Measurements from ENCODE around the gene TTC23L.

Gene TTC23L

DNA sequence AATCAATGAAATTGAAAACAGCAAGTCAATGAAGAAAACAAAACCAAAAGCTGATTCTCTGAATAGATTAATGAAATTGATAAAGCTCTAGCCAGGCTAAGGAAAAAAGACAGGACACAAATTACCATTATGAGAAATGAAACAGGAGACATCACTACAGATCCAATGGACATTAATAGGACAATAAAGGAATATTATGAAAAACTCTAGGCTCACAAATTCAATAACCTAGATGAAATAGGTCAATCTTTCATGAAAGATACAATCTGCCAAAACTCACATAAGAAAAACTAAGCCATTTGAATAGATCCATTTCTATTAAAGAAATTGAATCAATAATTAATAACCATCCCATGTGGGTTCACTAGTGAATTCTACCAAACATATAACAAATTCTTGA is 37.3 kb downstream of the TTC23L start:
- no peak overlapping the region for H2BK120ac ChIP-seq (ENCODE audit: low read depth, low read length)
- no peak overlapping the region for H3K27ac ChIP-seq (replicated peaks; ENCODE audit: low read length)
- no peak overlapping the region for H3K4ac ChIP-seq (ENCODE audit: low read length)
- no peak overlapping the region for H3K14ac ChIP-seq (ENCODE audit: low read length)
- no peaks in the 10 kb centered on the region for H3K4me1 ChIP-seq (ENCODE audit: control insufficient read depth in 2 of 2, insufficient read depth in 1 of 2, low read depth in 1 of 2, low read length in 2 of 2)
- no peak overlapping the region for H2AFZ ChIP-seq (ENCODE audit: low read length)
- no peak overlapping the region for H4K91ac ChIP-seq (ENCODE audit: low read depth, low read length, poor library complexity)
- H3K4me3 ChIP-seq (ENCODE audit: low read length in 2 of 2), result no peak overlapping the region
- no peak overlapping the region for H2BK12ac ChIP-seq (ENCODE audit: low read length)
- H3K9ac ChIP-seq (ENCODE audit: low read depth, low read length, poor library complexity), result no peak overlapping the region
- no peaks in the 10 kb centered on the region for H3K27me3 ChIP-seq (ENCODE audit: control insufficient read depth in 3 of 3, insufficient read depth in 3 of 3, low read depth in 1 of 3, low read length in 3 of 3)
- no peak overlapping the region for H2AK5ac ChIP-seq (ENCODE audit: low read depth, low read length)
- H3K23ac ChIP-seq (ENCODE audit: low read depth, low read length, poor library complexity), result no peak overlapping the region
- no peak overlapping the region for H3K4me2 ChIP-seq (ENCODE audit: insufficient read depth, low read length, poor library complexity, severe bottlenecking)
- no peaks in the 10 kb centered on the region for H3K79me1 ChIP-seq (ENCODE audit: low read depth, low read length)
- no peak overlapping the region for H2BK15ac ChIP-seq (ENCODE audit: low read length)
- no peaks in the 10 kb centered on the region for H3K36me3 ChIP-seq (replicated peaks in 1 of 2; ENCODE audit: control insufficient read depth in 2 of 2, insufficient read depth in 2 of 2, low read length in 2 of 2)
- no peak overlapping the region for H3K18ac ChIP-seq (ENCODE audit: low read length)
- peaks cover 0 to 9% of the 10 kb centered on the region in 2 donors for H3K9me3 ChIP-seq (replicated peaks in 1 of 2; ENCODE audit: control insufficient read depth in 2 of 2, insufficient read depth in 1 of 2, low read depth in 1 of 2, low read length in 2 of 2)
- H2BK5ac ChIP-seq (ENCODE audit: low read length), result no peak overlapping the region
- no peak for DNase-seq (ENCODE audit: low spot score)
- no peak overlapping the region for H4K8ac ChIP-seq (ENCODE audit: low read depth, low read length)

DNA sequence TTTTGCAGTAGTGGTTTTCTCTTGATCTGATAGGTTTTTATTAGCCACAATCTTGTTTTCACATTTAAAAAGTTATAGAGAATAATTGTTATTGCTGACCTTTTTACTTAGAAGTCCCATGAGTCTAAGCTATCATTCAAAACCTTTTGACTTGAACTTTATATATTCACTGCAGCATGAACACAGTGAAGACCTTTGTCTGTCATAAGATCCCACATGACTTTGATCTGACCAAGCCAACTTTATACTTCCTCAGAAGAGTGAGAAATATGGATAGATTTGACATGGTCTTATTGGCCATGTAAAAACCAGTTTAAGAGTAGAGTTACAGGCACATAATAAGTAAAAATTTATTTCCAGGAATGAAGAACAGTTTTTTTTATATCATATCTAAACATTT is 42.3 kb downstream of the TTC23L start:
- Histone ChIP-seq H2BK120ac (ENCODE audit: low read depth, low read length) (no peak overlapping the region), H3K18ac (ENCODE audit: low read length) (no peak overlapping the region), H3K4me1 (ENCODE audit: control insufficient read depth in 2 of 2, insufficient read depth in 1 of 2, low read depth in 1 of 2, low read length in 2 of 2) (no peaks in the 10 kb centered on the region), H4K8ac (ENCODE audit: low read depth, low read length) (no peak overlapping the region), H3K4me2 (ENCODE audit: insufficient read depth, low read length, poor library complexity, severe bottlenecking) (no peak overlapping the region), H3K9me3 (replicated peaks in 1 of 2; ENCODE audit: control insufficient read depth in 2 of 2, insufficient read depth in 1 of 2, low read depth in 1 of 2, low read length in 2 of 2) (no peaks in the 10 kb centered on the region), H2BK15ac (ENCODE audit: low read length) (no peak overlapping the region), H3K79me1 (ENCODE audit: low read depth, low read length) (no peaks in the 10 kb centered on the region), H3K14ac (ENCODE audit: low read length) (no peak overlapping the region), H3K27me3 (ENCODE audit: control insufficient read depth in 3 of 3, insufficient read depth in 3 of 3, low read depth in 1 of 3, low read length in 3 of 3) (no peaks in the 10 kb centered on the region), H3K4me3 (ENCODE audit: low read length in 2 of 2) (no peak overlapping the region), H2AK5ac (ENCODE audit: low read depth, low read length) (no peak overlapping the region), H3K4ac (ENCODE audit: low read length) (no peak overlapping the region), H3K36me3 (replicated peaks in 1 of 2; ENCODE audit: control insufficient read depth in 2 of 2, insufficient read depth in 2 of 2, low read length in 2 of 2) (no peaks in the 10 kb centered on the region), H2BK5ac (ENCODE audit: low read length) (no peak overlapping the region), H4K91ac (ENCODE audit: low read depth, low read length, poor library complexity) (no peak overlapping the region), H2BK12ac (ENCODE audit: low read length) (no peak overlapping the region), H2AFZ (ENCODE audit: low read length) (no peak overlapping the region), H3K23ac (ENCODE audit: low read depth, low read length, poor library complexity) (no peak overlapping the region), H3K27ac (replicated peaks; ENCODE audit: low read length) (no peak overlapping the region), H3K9ac (ENCODE audit: low read depth, low read length, poor library complexity) (no peak overlapping the region)
- no peak for DNase-seq (ENCODE audit: low spot score)

DNA sequence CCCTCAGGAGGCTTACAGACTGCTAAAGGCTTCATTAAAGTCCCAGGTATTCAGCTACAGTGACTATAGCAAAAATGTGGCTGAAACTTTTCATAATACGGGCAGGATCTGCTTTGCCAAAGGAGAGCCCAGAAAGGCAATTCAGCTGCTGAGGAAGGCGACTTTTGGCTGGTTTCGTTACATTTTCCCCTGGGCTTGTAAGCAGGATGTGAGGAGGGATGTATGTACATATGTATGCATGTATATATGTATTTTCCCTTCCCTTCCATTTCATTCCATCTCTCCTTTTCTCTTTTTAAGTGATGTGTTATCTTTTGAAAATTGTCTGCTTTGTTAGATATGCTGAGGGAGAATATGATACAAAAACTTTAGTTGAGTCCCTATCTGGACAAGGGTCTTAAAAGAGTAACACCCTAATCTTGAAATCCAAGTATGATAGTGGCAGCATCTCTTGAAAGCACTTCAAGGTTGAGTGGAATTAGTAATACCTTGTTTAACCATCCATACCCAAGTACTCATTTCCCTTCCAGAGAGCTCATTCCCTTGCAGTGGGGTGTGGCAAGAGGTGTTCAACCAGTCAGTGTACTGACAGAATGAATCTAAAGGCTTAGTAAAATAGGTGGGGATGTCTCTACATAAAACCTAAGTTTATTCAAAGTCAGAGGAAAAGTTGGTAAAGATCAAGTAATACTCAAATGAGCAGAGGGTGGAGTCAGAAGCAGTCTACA is 47.6 kb downstream of the TTC23L start:
- Histone ChIP-seq H3K36me3 (replicated peaks in 1 of 2; ENCODE audit: control insufficient read depth in 2 of 2, insufficient read depth in 2 of 2, low read length in 2 of 2) (no peaks in the 10 kb centered on the region), H3K14ac (ENCODE audit: low read length) (no peak overlapping the region), H4K91ac (ENCODE audit: low read depth, low read length, poor library complexity) (no peak overlapping the region), H3K23ac (ENCODE audit: low read depth, low read length, poor library complexity) (no peak overlapping the region), H2BK5ac (ENCODE audit: low read length) (no peak overlapping the region), H3K79me1 (ENCODE audit: low read depth, low read length) (no peaks in the 10 kb centered on the region), H3K4me1 (ENCODE audit: control insufficient read depth in 2 of 2, insufficient read depth in 1 of 2, low read depth in 1 of 2, low read length in 2 of 2) (no peaks in the 10 kb centered on the region), H3K9ac (ENCODE audit: low read depth, low read length, poor library complexity) (no peak overlapping the region), H2AK5ac (ENCODE audit: low read depth, low read length) (no peak overlapping the region), H2BK12ac (ENCODE audit: low read length) (no peak overlapping the region), H2BK120ac (ENCODE audit: low read depth, low read length) (no peak overlapping the region), H3K4ac (ENCODE audit: low read length) (no peak overlapping the region), H3K27ac (replicated peaks; ENCODE audit: low read length) (no peak overlapping the region), H4K8ac (ENCODE audit: low read depth, low read length) (no peak overlapping the region), H2BK15ac (ENCODE audit: low read length) (no peak overlapping the region), H3K4me3 (ENCODE audit: low read length in 2 of 2) (no peak overlapping the region), H3K27me3 (ENCODE audit: control insufficient read depth in 3 of 3, insufficient read depth in 3 of 3, low read depth in 1 of 3, low read length in 3 of 3) (no peaks in the 10 kb centered on the region), H3K4me2 (ENCODE audit: insufficient read depth, low read length, poor library complexity, severe bottlenecking) (no peak overlapping the region), H3K9me3 (replicated peaks in 1 of 2; ENCODE audit: control insufficient read depth in 2 of 2, insufficient read depth in 1 of 2, low read depth in 1 of 2, low read length in 2 of 2) (no peaks in the 10 kb centered on the region), H2AFZ (ENCODE audit: low read length) (no peak overlapping the region), H3K18ac (ENCODE audit: low read length) (no peak overlapping the region)
- WGBS, 2 donors (ENCODE audit: extremely low coverage in 2 of 2, insufficient read length in 2 of 2, insufficient replicate concordance in 1 of 2), result no CpG with 5 or more reads among the region's 3 CpGs
- DNase-seq (ENCODE audit: low spot score), result no peak

DNA sequence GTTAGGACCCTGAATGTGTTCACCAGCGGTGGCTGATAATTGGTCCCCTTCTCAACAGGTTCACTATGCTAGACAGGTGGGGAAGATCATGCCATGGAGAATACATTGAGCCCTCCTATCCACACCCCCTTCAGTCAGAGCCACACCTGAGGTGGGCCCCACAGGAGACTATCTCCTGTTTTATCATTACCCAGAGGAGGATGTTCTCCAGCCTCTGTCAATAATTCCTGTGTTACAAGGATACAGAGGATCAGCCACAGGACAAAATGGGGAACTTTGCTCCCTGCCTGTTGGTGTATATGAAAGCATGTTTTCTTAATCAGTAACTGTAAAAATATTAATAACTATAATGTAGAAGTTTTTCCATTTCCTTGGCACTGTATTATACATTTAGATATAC is 50.4 kb downstream of the TTC23L start:
- no CpG with 5 or more reads among the region's 1 CpG for whole genome bisulfite sequencing, 2 donors (ENCODE audit: extremely low coverage in 2 of 2, insufficient read length in 2 of 2, insufficient replicate concordance in 1 of 2)
- Histone ChIP-seq H3K36me3 (replicated peaks in 1 of 2; ENCODE audit: control insufficient read depth in 2 of 2, insufficient read depth in 2 of 2, low read length in 2 of 2) (no peaks in the 10 kb centered on the region), H3K4ac (ENCODE audit: low read length) (no peak overlapping the region), H2AK5ac (ENCODE audit: low read depth, low read length) (no peak overlapping the region), H3K4me3 (ENCODE audit: low read length in 2 of 2) (no peak overlapping the region), H3K23ac (ENCODE audit: low read depth, low read length, poor library complexity) (no peak overlapping the region), H3K4me1 (ENCODE audit: control insufficient read depth in 2 of 2, insufficient read depth in 1 of 2, low read depth in 1 of 2, low read length in 2 of 2) (no peaks in the 10 kb centered on the region), H2BK15ac (ENCODE audit: low read length) (no peak overlapping the region), H3K14ac (ENCODE audit: low read length) (no peak overlapping the region), H2BK12ac (ENCODE audit: low read length) (no peak overlapping the region), H4K8ac (ENCODE audit: low read depth, low read length) (no peak overlapping the region), H3K27me3 (ENCODE audit: control insufficient read depth in 3 of 3, insufficient read depth in 3 of 3, low read depth in 1 of 3, low read length in 3 of 3) (no peaks in the 10 kb centered on the region), H2BK5ac (ENCODE audit: low read length) (no peak overlapping the region), H3K9me3 (replicated peaks in 1 of 2; ENCODE audit: control insufficient read depth in 2 of 2, insufficient read depth in 1 of 2, low read depth in 1 of 2, low read length in 2 of 2) (no peaks in the 10 kb centered on the region), H3K9ac (ENCODE audit: low read depth, low read length, poor library complexity) (no peak overlapping the region), H3K18ac (ENCODE audit: low read length) (no peak overlapping the region), H3K79me1 (ENCODE audit: low read depth, low read length) (no peaks in the 10 kb centered on the region), H3K27ac (replicated peaks; ENCODE audit: low read length) (no peak overlapping the region), H3K4me2 (ENCODE audit: insufficient read depth, low read length, poor library complexity, severe bottlenecking) (no peak overlapping the region), H2AFZ (ENCODE audit: low read length) (no peak overlapping the region), H2BK120ac (ENCODE audit: low read depth, low read length) (no peak overlapping the region), H4K91ac (ENCODE audit: low read depth, low read length, poor library complexity) (no peak overlapping the region)
- DNase-seq (ENCODE audit: low spot score), result no peak
